ENCODE measurements around the gene B3GALNT1. TPM values are rescaled to one million over a fixed set of nuclear protein-coding genes. Genes with fewer than 3 reads are reported as not detected.

Gene B3GALNT1, protein sequence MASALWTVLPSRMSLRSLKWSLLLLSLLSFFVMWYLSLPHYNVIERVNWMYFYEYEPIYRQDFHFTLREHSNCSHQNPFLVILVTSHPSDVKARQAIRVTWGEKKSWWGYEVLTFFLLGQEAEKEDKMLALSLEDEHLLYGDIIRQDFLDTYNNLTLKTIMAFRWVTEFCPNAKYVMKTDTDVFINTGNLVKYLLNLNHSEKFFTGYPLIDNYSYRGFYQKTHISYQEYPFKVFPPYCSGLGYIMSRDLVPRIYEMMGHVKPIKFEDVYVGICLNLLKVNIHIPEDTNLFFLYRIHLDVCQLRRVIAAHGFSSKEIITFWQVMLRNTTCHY
- 25.7 TPM for total RNA-seq
- 18.0 TPM for polyA plus RNA-seq (ENCODE audit: insufficient read depth, low read depth, low replicate concordance)
- long read RNA-seq, donor 1, transcript B3GALNT1-201 (5 exons, 3,313 nt): major isoform, 8 of 13 reads
- long read RNA-seq, donor 1, partial matches to known transcripts: 0 of 13 reads
- long read RNA-seq, donor 1, other reads (novel, unspliced or antisense): 0 of 13 reads
- long read RNA-seq, donor 2, transcript B3GALNT1-212 (5 exons, 1,660 nt): major isoform, 5 of 11 reads
- long read RNA-seq, donor 2, partial matches to known transcripts: 0 of 11 reads
- long read RNA-seq, donor 2, other reads (novel, unspliced or antisense): 0 of 11 reads
- long read RNA-seq, donor 3, transcript B3GALNT1-201 (5 exons, 3,313 nt): major isoform, 7 of 15 reads
- long read RNA-seq, donor 3, partial matches to known transcripts: 0 of 15 reads
- long read RNA-seq, donor 3, other reads (novel, unspliced or antisense): 0 of 15 reads
- long read RNA-seq, donor 4, partial matches to known transcripts: 0 of 10 reads
- long read RNA-seq, donor 4, other reads (novel, unspliced or antisense): 0 of 10 reads
- long read RNA-seq, donor 5: 0 reads
- long read RNA-seq, donor 6, transcript B3GALNT1-201 (5 exons, 3,313 nt): major isoform, 11 of 16 reads
- long read RNA-seq, donor 6, partial matches to known transcripts: 0 of 16 reads
- long read RNA-seq, donor 6, other reads (novel, unspliced or antisense): 0 of 16 reads
- long read RNA-seq, donor 7, transcript B3GALNT1-212 (5 exons, 1,660 nt): major isoform, 10 of 35 reads
- long read RNA-seq, donor 7, transcript B3GALNT1-201 (5 exons, 3,313 nt): minor isoform, 6 of 35 reads
- long read RNA-seq, donor 7, partial matches to known transcripts: 2 of 35 reads
- long read RNA-seq, donor 7, other reads (novel, unspliced or antisense): 6 of 35 reads
- long read RNA-seq, donor 8, partial matches to known transcripts: 0 of 6 reads
- long read RNA-seq, donor 8, other reads (novel, unspliced or antisense): 0 of 6 reads
- long read RNA-seq, donor 9, partial matches to known transcripts: 0 of 5 reads
- long read RNA-seq, donor 9, other reads (novel, unspliced or antisense): 0 of 5 reads
- long read RNA-seq, donor 10, partial matches to known transcripts: 0 of 10 reads
- long read RNA-seq, donor 10, other reads (novel, unspliced or antisense): 0 of 10 reads

DNA sequence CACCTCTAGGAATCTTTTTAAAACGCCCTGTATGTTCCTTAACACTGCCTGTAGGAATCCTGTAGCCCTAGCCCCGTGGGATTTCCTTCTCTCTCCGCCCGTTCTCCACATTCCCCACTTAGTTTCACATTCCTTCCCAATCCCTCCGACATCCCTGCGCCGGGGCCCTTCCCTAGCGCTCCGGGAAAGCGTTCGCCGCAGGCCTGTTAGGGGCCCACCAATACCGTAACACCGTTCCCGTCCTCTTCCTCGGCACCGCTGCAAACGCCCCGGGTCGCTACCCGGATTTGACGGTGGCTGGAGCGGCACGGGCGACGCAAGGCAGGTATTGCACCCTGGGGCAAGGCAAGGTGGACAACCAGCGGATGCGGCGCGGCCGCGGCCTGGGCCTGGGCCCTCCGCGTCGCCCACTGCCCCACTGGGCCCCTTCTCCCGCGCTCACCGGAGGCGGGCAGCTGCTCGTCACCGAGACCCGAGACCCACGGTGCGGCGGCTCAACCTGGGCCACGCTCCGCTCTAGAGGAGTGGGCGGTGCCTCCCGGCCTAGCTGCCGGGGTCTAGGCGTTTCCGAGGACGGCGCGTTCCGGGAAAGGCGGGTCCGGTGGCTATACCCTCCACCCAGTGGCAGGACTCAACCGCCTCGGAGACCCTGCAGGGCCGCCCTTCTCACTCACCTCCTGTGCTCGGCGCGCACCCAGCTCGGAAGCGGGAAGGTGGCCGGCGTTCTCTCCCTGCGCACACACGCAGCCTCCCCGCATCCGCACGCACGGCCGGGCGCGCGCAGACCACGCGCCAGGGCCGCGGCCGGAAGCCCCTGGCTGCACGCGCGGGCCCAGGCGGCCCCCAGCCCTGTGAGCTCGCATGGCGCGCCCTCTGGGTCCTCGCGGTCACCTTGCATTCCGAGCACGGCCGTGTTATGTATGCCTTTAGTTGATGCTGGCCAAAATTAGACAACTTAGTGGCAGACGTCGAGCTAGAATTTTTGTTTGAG, at the start of gene B3GALNT1:
B3GALNT1 (minus strand) TSS at position 789 of the 991 bp plus-strand sequence. CDS start 18,595 bp downstream, outside the sequence.
- DNase-seq (peak; percentile 78 to 86 (median 84)), FAIRE-seq (no peak)
- TF ChIP-seq, protein P1, sequence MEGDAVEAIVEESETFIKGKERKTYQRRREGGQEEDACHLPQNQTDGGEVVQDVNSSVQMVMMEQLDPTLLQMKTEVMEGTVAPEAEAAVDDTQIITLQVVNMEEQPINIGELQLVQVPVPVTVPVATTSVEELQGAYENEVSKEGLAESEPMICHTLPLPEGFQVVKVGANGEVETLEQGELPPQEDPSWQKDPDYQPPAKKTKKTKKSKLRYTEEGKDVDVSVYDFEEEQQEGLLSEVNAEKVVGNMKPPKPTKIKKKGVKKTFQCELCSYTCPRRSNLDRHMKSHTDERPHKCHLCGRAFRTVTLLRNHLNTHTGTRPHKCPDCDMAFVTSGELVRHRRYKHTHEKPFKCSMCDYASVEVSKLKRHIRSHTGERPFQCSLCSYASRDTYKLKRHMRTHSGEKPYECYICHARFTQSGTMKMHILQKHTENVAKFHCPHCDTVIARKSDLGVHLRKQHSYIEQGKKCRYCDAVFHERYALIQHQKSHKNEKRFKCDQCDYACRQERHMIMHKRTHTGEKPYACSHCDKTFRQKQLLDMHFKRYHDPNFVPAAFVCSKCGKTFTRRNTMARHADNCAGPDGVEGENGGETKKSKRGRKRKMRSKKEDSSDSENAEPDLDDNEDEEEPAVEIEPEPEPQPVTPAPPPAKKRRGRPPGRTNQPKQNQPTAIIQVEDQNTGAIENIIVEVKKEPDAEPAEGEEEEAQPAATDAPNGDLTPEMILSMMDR (IDR thresholded peaks at IDR 0.05; ENCODE audit: borderline replicate concordance, extremely low read depth, insufficient read depth): no peak
- H3K27me3 ChIP-seq (ENCODE audit: control insufficient read depth, insufficient read depth, low read length): no peaks in the 10 kb centered on the region
- no peaks in the 10 kb centered on the region for H3K9me3 ChIP-seq (ENCODE audit: control insufficient read depth in 2 of 3, insufficient read depth in 1 of 3, low read length in 3 of 3)
- peaks cover 0 to 5% (median 0%) of the 10 kb centered on the region in 3 donors for H3K4me1 ChIP-seq (ENCODE audit: control insufficient read depth in 2 of 3, insufficient read depth in 2 of 3, low read depth in 1 of 3, low read length in 3 of 3)
- H3K9ac ChIP-seq (ENCODE audit: low read length in 3 of 3): peak within 1 kb of the TSS; percentile 53 to 77 (median 72)
- intact Hi-C loops (cut with DNase I): no loop called here
- peak within 1 kb of the TSS; percentile 69 to 94 (median 83) for H3K4me3 ChIP-seq (ENCODE audit: low read length in 3 of 3)
- H3K36me3 ChIP-seq (ENCODE audit: control insufficient read depth in 2 of 3, insufficient read depth in 3 of 3, low read length in 3 of 3): peaks cover 0 to 3% (median 3%) of the 10 kb centered on the region in 3 donors
- peak within 1 kb of the TSS; percentile 47 to 73 for H3K27ac ChIP-seq (ENCODE audit: low read depth in 2 of 2, low read length in 2 of 2)

- no peaks in the 10 kb centered on the region for H3K4me1 ChIP-seq (ENCODE audit: control insufficient read depth in 2 of 3, insufficient read depth in 2 of 3, low read depth in 1 of 3, low read length in 3 of 3)
- no peaks in the 10 kb centered on the region for H3K27me3 ChIP-seq (ENCODE audit: control insufficient read depth, insufficient read depth, low read length)
- TF ChIP-seq, protein P1 (IDR thresholded peaks at IDR 0.05; ENCODE audit: borderline replicate concordance, extremely low read depth, insufficient read depth): no peak
- intact Hi-C loops (cut with DNase I): no loop called here
- DNase-seq (no peak), FAIRE-seq (no peak)
- H3K9ac ChIP-seq (ENCODE audit: low read length in 3 of 3): no peak overlapping the region
- H3K36me3 ChIP-seq (ENCODE audit: control insufficient read depth in 2 of 3, insufficient read depth in 3 of 3, low read length in 3 of 3): no peaks in the 10 kb centered on the region
- H3K9me3 ChIP-seq (ENCODE audit: control insufficient read depth in 2 of 3, insufficient read depth in 1 of 3, low read length in 3 of 3): no peaks in the 10 kb centered on the region
- no peak overlapping the region for H3K4me3 ChIP-seq (ENCODE audit: low read length in 3 of 3)
- H3K27ac ChIP-seq (ENCODE audit: low read depth in 2 of 2, low read length in 2 of 2): no peak overlapping the region
These were observed 48.3 kb upstream of the B3GALNT1 start for GRCh38 chr3:161153480-161153879.

Measured in kidney (tissue), 22 donors.